Keratinocyte (primary cell): ENCODE data around the gene TTC24. TPM values are rescaled to one million over a fixed set of nuclear protein-coding genes. Genes with fewer than 3 reads are reported as not detected.

Source experiments
- DNase-seq: peaks from one replicate; pipeline ENCODE4 v3.0.0-alpha.2; 2011; ENCODE audit warnings: low read depth, missing footprints, low spot score
- FAIRE-seq: peaks from 2 replicates; lab custom pipeline; 2011; peaks lifted over from hg19 to GRCh38; lab: Jason Lieb, UNC
- H2AFZ ChIP-seq: 2 replicates; pipeline ENCODE4 v1.6.0; 2012; ENCODE audit warnings: low read length, control low read depth, inconsistent platforms; ENCODE audit not compliant: control insufficient read depth
- H3K27ac ChIP-seq: 2 replicates; pipeline ENCODE4 v1.5.1; 2011; ENCODE audit warnings: low read length; ENCODE audit not compliant: control insufficient read depth, insufficient read depth
- H3K27me3 ChIP-seq: 3 replicates; pipeline ENCODE4 v1.6.0; 2011; ENCODE audit warnings: low read length; ENCODE audit not compliant: control insufficient read depth, insufficient read depth; ENCODE audit errors: extremely low read depth
- H3K36me3 ChIP-seq, 2 experiments: 2 replicates in 1 of 2; 3 replicates in 1 of 2; pipeline ENCODE4 v1.5.1; 2011; ENCODE audit warnings: low read length in 2 of 2, mild to moderate bottlenecking in 1 of 2; ENCODE audit not compliant: control insufficient read depth in 2 of 2, insufficient read depth in 2 of 2; ENCODE audit errors: extremely low read depth in 1 of 2
- H3K4me1 ChIP-seq: 3 replicates; pipeline ENCODE4 v1.5.1; 2011; ENCODE audit warnings: low read length; ENCODE audit not compliant: control insufficient read depth, insufficient read depth; ENCODE audit errors: extremely low read depth
- H3K4me2 ChIP-seq: 3 replicates; pipeline ENCODE4 v1.6.0; 2011; ENCODE audit warnings: low read depth, low read length; ENCODE audit not compliant: control insufficient read depth, insufficient read depth; ENCODE audit errors: extremely low read depth
- H3K4me3 ChIP-seq, 3 experiments: fragments of 200-600 bp in 1 of 3; sonication (generic) in 1 of 3; 2 replicates in 2 of 3; 3 replicates in 1 of 3; pipeline ENCODE4 v1.5.1; 2011 to 2016; ENCODE audit warnings: low read length in 3 of 3, mild to moderate bottlenecking in 3 of 3, control low read depth in 2 of 3, inconsistent platforms in 1 of 3, low read depth in 1 of 3, mixed read lengths in 1 of 3, mixed run types in 1 of 3, moderate library complexity in 1 of 3; ENCODE audit not compliant: control insufficient read depth in 2 of 3, insufficient read depth in 2 of 3; ENCODE audit errors: extremely low read depth in 1 of 3
- H3K79me2 ChIP-seq: 2 replicates; pipeline ENCODE4 v1.6.0; 2012; ENCODE audit warnings: low read length; ENCODE audit not compliant: control insufficient read depth, insufficient read depth
- H3K9ac ChIP-seq: 3 replicates; pipeline ENCODE4 v1.6.0; 2011; ENCODE audit warnings: low read length; ENCODE audit not compliant: control insufficient read depth, insufficient read depth; ENCODE audit errors: extremely low read depth
- H3K9me1 ChIP-seq: 3 replicates; pipeline ENCODE4 v1.6.0; 2011; ENCODE audit warnings: low read length; ENCODE audit not compliant: control insufficient read depth, insufficient read depth; ENCODE audit errors: extremely low read depth
- H3K9me3 ChIP-seq: 2 replicates; pipeline ENCODE4 v1.5.1; 2012; ENCODE audit warnings: low read depth, low read length; ENCODE audit not compliant: control insufficient read depth
- H4K20me1 ChIP-seq: 3 replicates; pipeline ENCODE4 v1.6.0; 2011; ENCODE audit warnings: low read length; ENCODE audit not compliant: control insufficient read depth, insufficient read depth; ENCODE audit errors: extremely low read depth
- EZH2 ChIP-seq: IDR thresholded peaks from one replicate; pipeline ENCODE4 v1.6.1; 2012; ENCODE audit warnings: inconsistent platforms, mild to moderate bottlenecking, low read length, moderate library complexity
- dilution Hi-C: fragments of 300-500 bp; cut with MboI; formaldehyde crosslinking; loops from one replicate; pipeline ENCODE4 v1.7.0; 2020; ENCODE audit warnings: low sequenced_read_pairs; ENCODE audit not compliant: extremely low pct_ligation_motif_present
- polyA plus RNA-seq, 5 experiments: library from polyadenylated mRNA; depleted of rRNA in 3 of 5; stranded (reverse) in 3 of 5; stranded (forward) in 1 of 5; unstranded in 1 of 5; fragments of >200 nt; gene quantifications; 1 replicate in 1 of 5; 2 replicates in 3 of 5; 3 replicates in 1 of 5; pipeline versions ENCODE4 v1.2.1 to v1.2.3, GENCODE V29; 2011 to 2012; ENCODE audit warnings: missing spikeins in 2 of 5, low read depth in 1 of 5, low replicate concordance in 1 of 5
- TF ChIP-seq, protein P1 (sequence below), 3 experiments: IDR thresholded peaks in 1 of 3; conservative IDR thresholded peaks in 1 of 3; optimal IDR thresholded peaks in 1 of 3; 2 replicates in 2 of 3; 3 replicates in 1 of 3; pipeline versions ENCODE3 to v1.5.1; 2011; ENCODE audit warnings: low read length in 3 of 3, mild to moderate bottlenecking in 3 of 3, moderate library complexity in 2 of 3, control low read depth in 1 of 3, inconsistent platforms in 1 of 3; ENCODE audit not compliant: insufficient read depth in 2 of 3; ENCODE audit errors: extremely low read depth in 1 of 3

Gene TTC24
- polyA plus RNA-seq, 1 donor (not counting 4 experiments of a cell fraction or from before 2014, with no cell fraction given): not detected

- peak within 1 kb of the TSS; percentile 86 for H3K9ac ChIP-seq
- no peak for TF ChIP-seq EZH2
- TF ChIP-seq, protein P1, sequence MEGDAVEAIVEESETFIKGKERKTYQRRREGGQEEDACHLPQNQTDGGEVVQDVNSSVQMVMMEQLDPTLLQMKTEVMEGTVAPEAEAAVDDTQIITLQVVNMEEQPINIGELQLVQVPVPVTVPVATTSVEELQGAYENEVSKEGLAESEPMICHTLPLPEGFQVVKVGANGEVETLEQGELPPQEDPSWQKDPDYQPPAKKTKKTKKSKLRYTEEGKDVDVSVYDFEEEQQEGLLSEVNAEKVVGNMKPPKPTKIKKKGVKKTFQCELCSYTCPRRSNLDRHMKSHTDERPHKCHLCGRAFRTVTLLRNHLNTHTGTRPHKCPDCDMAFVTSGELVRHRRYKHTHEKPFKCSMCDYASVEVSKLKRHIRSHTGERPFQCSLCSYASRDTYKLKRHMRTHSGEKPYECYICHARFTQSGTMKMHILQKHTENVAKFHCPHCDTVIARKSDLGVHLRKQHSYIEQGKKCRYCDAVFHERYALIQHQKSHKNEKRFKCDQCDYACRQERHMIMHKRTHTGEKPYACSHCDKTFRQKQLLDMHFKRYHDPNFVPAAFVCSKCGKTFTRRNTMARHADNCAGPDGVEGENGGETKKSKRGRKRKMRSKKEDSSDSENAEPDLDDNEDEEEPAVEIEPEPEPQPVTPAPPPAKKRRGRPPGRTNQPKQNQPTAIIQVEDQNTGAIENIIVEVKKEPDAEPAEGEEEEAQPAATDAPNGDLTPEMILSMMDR (optimal IDR thresholded peaks at IDR 0.05 in 1 of 3, IDR thresholded peaks at IDR 0.05 in 1 of 3, conservative IDR thresholded peaks at IDR 0.05 in 1 of 3; ENCODE audit: extremely low read depth in 1 of 3, insufficient read depth in 2 of 3, low read length in 3 of 3): no peak
- peaks cover 13% of the 10 kb centered on the region for H3K4me1 ChIP-seq
- no peaks in the 10 kb centered on the region for H3K27me3 ChIP-seq
- no peaks in the 10 kb centered on the region for H4K20me1 ChIP-seq
- H3K9me1 ChIP-seq: no peaks in the 10 kb centered on the region
- peak within 1 kb of the TSS; percentile 99 for H3K4me2 ChIP-seq
- peaks cover 11% of the 10 kb centered on the region for H3K79me2 ChIP-seq
- H2AFZ ChIP-seq: peak within 1 kb of the TSS; percentile 99
- H3K9me3 ChIP-seq: no peaks in the 10 kb centered on the region
- H3K4me3 ChIP-seq: peak within 1 kb of the TSS; percentile 73 to 88 (median 88)
- H3K27ac ChIP-seq: peak within 1 kb of the TSS; percentile 87
- peaks cover 24 to 29% of the 10 kb centered on the region in 2 experiments for H3K36me3 ChIP-seq
- FAIRE-seq: no peak
- dilution Hi-C loops: no loop called here
- no peak for DNase-seq
Observed at GRCh38 chr1:156591432-156592157, 12.1 kb downstream of the TTC24 start, which contains the start of gene NAXE. Gene NAXE, plus strand, starts transcription at chr1:156591776. Its CDS starts 29 bp downstream, at chr1:156591805.

GRCh38 chr1:156592158-156592909 is 12.8 kb downstream of the TTC24 start:
- H2AFZ ChIP-seq: peak overlapping the region; percentile 84
- DNase-seq (no peak), FAIRE-seq (no peak)
- H4K20me1 ChIP-seq: no peaks in the 10 kb centered on the region
- peaks cover 27 to 36% of the 10 kb centered on the region in 2 experiments for H3K36me3 ChIP-seq
- H3K27me3 ChIP-seq: no peaks in the 10 kb centered on the region
- H3K9me3 ChIP-seq: no peaks in the 10 kb centered on the region
- H3K4me3 ChIP-seq: peak overlapping the region; percentile 73 to 88 (median 88)
- dilution Hi-C loops: no loop called here
- peak overlapping the region; percentile 99 for H3K4me2 ChIP-seq
- peak overlapping the region; percentile 86 for H3K9ac ChIP-seq
- H3K9me1 ChIP-seq: no peaks in the 10 kb centered on the region
- H3K79me2 ChIP-seq: peaks cover 11% of the 10 kb centered on the region
- H3K27ac ChIP-seq: peak overlapping the region; percentile 87
- no peak for TF ChIP-seq EZH2
- TF ChIP-seq, protein P1 (optimal IDR thresholded peaks at IDR 0.05 in 1 of 3, IDR thresholded peaks at IDR 0.05 in 1 of 3, conservative IDR thresholded peaks at IDR 0.05 in 1 of 3; ENCODE audit: extremely low read depth in 1 of 3, insufficient read depth in 2 of 3, low read length in 3 of 3): no peak
- H3K4me1 ChIP-seq: peaks cover 11% of the 10 kb centered on the region
